Measurements from ENCODE around the gene RAB11A.
A peak's percentile ranks its signal among the peaks of the same experiment; 100 is the strongest.

Gene RAB11A

GRCh38 chr15:65887565-65887964 lies 18.3 kb downstream of the RAB11A start:
- peak; percentile 53 for DNase-seq

GRCh38 chr15:65888981-65889380 lies 19.7 kb downstream of the RAB11A start:
- no peak for DNase-seq

GRCh38 chr15:65893060-65893459 lies 23.8 kb downstream of the RAB11A start:
- DNase-seq: no peak

GRCh38 chr15:65896236-65896635 lies 26.9 kb downstream of the RAB11A start:
- DNase-seq: no peak

- DNase-seq: no peak
These were observed 31.2 kb downstream of the RAB11A start for GRCh38 chr15:65900488-65900887.

- no peak for DNase-seq
These were observed 32.0 kb downstream of the RAB11A start for GRCh38 chr15:65901336-65901735.

GRCh38 chr15:65901836-65902235 lies 32.5 kb downstream of the RAB11A start:
- no peak for DNase-seq

GRCh38 chr15:65902373-65902772 lies 33.1 kb downstream of the RAB11A start:
- peak; percentile 15 for DNase-seq

- DNase-seq: no peak
These were observed 34.2 kb downstream of the RAB11A start for GRCh38 chr15:65903296-65904073.

- DNase-seq: no peak
These were observed 35.0 kb downstream of the RAB11A start for GRCh38 chr15:65904301-65904700.

- DNase-seq: no peak
These were observed 37.1 kb downstream of the RAB11A start for GRCh38 chr15:65906396-65906795.

- DNase-seq: no peak
These were observed 38.4 kb downstream of the RAB11A start for GRCh38 chr15:65907661-65908060.

GRCh38 chr15:65908876-65909275 lies 39.6 kb downstream of the RAB11A start:
- no peak for DNase-seq

GRCh38 chr15:65909831-65910230 lies 40.5 kb downstream of the RAB11A start:
- DNase-seq: no peak

- no peak for DNase-seq
These were observed 41.0 kb downstream of the RAB11A start for GRCh38 chr15:65910341-65910740.

GRCh38 chr15:65912235-65912634 lies 42.9 kb downstream of the RAB11A start:
- no peak for DNase-seq

GRCh38 chr15:65913631-65914199 lies 44.4 kb downstream of the RAB11A start:
- no peak for DNase-seq

- no peak for DNase-seq
These were observed 45.1 kb downstream of the RAB11A start for GRCh38 chr15:65914386-65914785.

GRCh38 chr15:65914981-65915925 lies 46.0 kb downstream of the RAB11A start:
- DNase-seq: no peak

- no peak for DNase-seq
These were observed 46.9 kb downstream of the RAB11A start for GRCh38 chr15:65916041-65916663.

- DNase-seq: no peak
These were observed 47.5 kb downstream of the RAB11A start for GRCh38 chr15:65916664-65917406.

- DNase-seq: no peak
These were observed 48.1 kb downstream of the RAB11A start for GRCh38 chr15:65917407-65917756.

Measured in CD4-positive, alpha-beta T cell treated with Interleukin-17A for 4 hours (primary cell).